HL-60 (cell line): ENCODE data around the gene SPAG4.

Source experiments
- DNase-seq, 2 experiments: peaks; one replicate each; pipeline ENCODE4 v3.0.0-alpha.2; 2010 to 2020; ENCODE audit warnings: low read depth in 1 of 2, low spot score in 1 of 2
- H3K27ac ChIP-seq: fragments of 250-450 bp; sonication (Bioruptor Pico); replicated peaks from 2 replicates; pipeline ENCODE4 v1.5.1; 2020; ENCODE audit warnings: mild to moderate bottlenecking, moderate library complexity
- H3K27me3 ChIP-seq: fragments of 250-450 bp; sonication (Bioruptor Pico); 2 replicates; pipeline ENCODE4 v1.5.1; 2021; ENCODE audit warnings: mild to moderate bottlenecking, moderate library complexity; ENCODE audit not compliant: insufficient read depth, poor library complexity, severe bottlenecking
- H3K4me3 ChIP-seq: replicated peaks from 2 replicates; pipeline ENCODE4 v1.5.1; 2011; ENCODE audit warnings: mild to moderate bottlenecking, control low read depth, low read length; ENCODE audit not compliant: insufficient read depth
- CTCF ChIP-seq: IDR thresholded peaks from one replicate; pipeline ENCODE4 v1.5.1; 2011; ENCODE audit warnings: low read length, control low read depth, inconsistent platforms; ENCODE audit not compliant: insufficient read depth
- GABPA ChIP-seq: IDR thresholded peaks from 2 replicates; pipeline ENCODE4 v1.6.1; 2012; ENCODE audit warnings: low read depth
- POLR2AphosphoS5 ChIP-seq: IDR thresholded peaks from 2 replicates; pipeline ENCODE4 v1.6.1; 2012; ENCODE audit warnings: low read depth
- REST ChIP-seq: IDR thresholded peaks from 2 replicates; pipeline ENCODE4 v1.6.1; 2012; ENCODE audit warnings: low read depth; ENCODE audit not compliant: insufficient replicate concordance
- SPI1 ChIP-seq: IDR thresholded peaks from 2 replicates; pipeline ENCODE4 v1.6.1; 2012; ENCODE audit warnings: low read depth, mild to moderate bottlenecking, borderline replicate concordance

SPAG4 gene

GRCh38 chr20:35578469-35578868 lies 37.2 kb upstream of the SPAG4 start:
- no peak for TF ChIP-seq POLR2AphosphoS5
- TF ChIP-seq REST: no peak
- TF ChIP-seq CTCF: no peak
- no peak for TF ChIP-seq SPI1
- TF ChIP-seq GABPA: no peak
- no peak for DNase-seq
- no peak overlapping the region for H3K4me3 ChIP-seq
- H3K27ac ChIP-seq: no peak overlapping the region
- no peaks in the 10 kb centered on the region for H3K27me3 ChIP-seq

- Histone ChIP-seq H3K4me3 (no peak overlapping the region), H3K27me3 (no peaks in the 10 kb centered on the region), H3K27ac (no peak overlapping the region)
- DNase-seq: no peak
- TF ChIP-seq CTCF (no peak), GABPA (no peak), POLR2AphosphoS5 (no peak), SPI1 (no peak)
Observed at GRCh38 chr20:35579196-35579595, 36.4 kb upstream of the SPAG4 start.

GRCh38 chr20:35582131-35582530 lies 33.5 kb upstream of the SPAG4 start:
- H3K27me3 ChIP-seq: no peaks in the 10 kb centered on the region
- DNase-seq: no peak
- TF ChIP-seq GABPA (no peak), CTCF (no peak), POLR2AphosphoS5 (no peak), REST (no peak), SPI1 (no peak)

GRCh38 chr20:35582741-35583404 lies 32.8 kb upstream of the SPAG4 start:
- H3K4me3 ChIP-seq: no peak overlapping the region
- no peak for DNase-seq
- no peak overlapping the region for H3K27ac ChIP-seq
- TF ChIP-seq REST (no peak), SPI1 (no peak), GABPA (no peak), CTCF (no peak), POLR2AphosphoS5 (no peak)
- H3K27me3 ChIP-seq: no peaks in the 10 kb centered on the region

More at GRCh38 chr20:35582131-35582530, 33.5 kb upstream of the SPAG4 start:
- H3K27ac ChIP-seq: no peak overlapping the region
- no peak overlapping the region for H3K4me3 ChIP-seq
